DOHH2 (cell line): ENCODE results near the gene URI1.

ENCODE experiments used
- EZH2phosphoT487 ChIP-seq: fragments of 200-600 bp; sonication (generic); IDR thresholded peaks from 2 replicates; pipeline ENCODE4 v1.6.1; 2017; ENCODE audit warnings: borderline replicate concordance, mild to moderate bottlenecking, antibody characterized with exemption, low read length, moderate library complexity, mixed read lengths
- TF ChIP-seq, protein P1 (sequence below): fragments of 200-600 bp; sonication (generic); IDR thresholded peaks from one replicate; pipeline ENCODE4 v1.5.1; 2014; ENCODE audit warnings: antibody characterized with exemption, mild to moderate bottlenecking, low read depth, low read length; ENCODE audit not compliant: poor library complexity, severe bottlenecking

DNA sequence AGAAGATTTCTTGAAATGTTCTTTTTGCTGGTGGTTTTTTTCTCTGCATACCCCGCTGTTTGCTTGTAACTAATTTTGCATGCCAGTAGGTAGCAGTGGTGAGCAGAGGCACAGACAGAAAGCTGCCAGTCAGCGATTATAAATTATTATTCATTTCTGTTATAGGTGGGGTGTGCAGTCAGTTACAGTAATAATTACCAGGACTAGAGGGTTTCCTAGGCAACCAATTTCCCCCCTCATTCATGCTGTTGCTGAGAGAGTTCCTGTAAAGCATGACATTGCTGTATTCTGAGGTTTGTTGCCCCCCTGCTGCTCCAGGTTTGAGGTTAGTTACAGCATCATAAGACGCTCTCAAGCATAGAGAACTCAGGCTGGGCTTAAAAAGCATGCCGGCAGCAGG lies 104.5 kb downstream of the URI1 start:
- TF ChIP-seq, protein P1, sequence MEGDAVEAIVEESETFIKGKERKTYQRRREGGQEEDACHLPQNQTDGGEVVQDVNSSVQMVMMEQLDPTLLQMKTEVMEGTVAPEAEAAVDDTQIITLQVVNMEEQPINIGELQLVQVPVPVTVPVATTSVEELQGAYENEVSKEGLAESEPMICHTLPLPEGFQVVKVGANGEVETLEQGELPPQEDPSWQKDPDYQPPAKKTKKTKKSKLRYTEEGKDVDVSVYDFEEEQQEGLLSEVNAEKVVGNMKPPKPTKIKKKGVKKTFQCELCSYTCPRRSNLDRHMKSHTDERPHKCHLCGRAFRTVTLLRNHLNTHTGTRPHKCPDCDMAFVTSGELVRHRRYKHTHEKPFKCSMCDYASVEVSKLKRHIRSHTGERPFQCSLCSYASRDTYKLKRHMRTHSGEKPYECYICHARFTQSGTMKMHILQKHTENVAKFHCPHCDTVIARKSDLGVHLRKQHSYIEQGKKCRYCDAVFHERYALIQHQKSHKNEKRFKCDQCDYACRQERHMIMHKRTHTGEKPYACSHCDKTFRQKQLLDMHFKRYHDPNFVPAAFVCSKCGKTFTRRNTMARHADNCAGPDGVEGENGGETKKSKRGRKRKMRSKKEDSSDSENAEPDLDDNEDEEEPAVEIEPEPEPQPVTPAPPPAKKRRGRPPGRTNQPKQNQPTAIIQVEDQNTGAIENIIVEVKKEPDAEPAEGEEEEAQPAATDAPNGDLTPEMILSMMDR: peak; percentile 58
- TF ChIP-seq EZH2phosphoT487: no peak
